DMS114 treated with DMSO at 0.1 percent for 48 hours (cell line): ENCODE data around the gene PADI1.
"Not testable (repeated sequence)": the region's sequence is repeated elsewhere in the genome, so short reads cannot be mapped to it uniquely, and the experiment has no call there.

Experiments
- DNase-seq: peaks from one replicate; lab custom pipeline; 2025; ENCODE audit not compliant: unreplicated experiment; lab: John Stamatoyannopoulos, UW

Gene PADI1

DNA sequence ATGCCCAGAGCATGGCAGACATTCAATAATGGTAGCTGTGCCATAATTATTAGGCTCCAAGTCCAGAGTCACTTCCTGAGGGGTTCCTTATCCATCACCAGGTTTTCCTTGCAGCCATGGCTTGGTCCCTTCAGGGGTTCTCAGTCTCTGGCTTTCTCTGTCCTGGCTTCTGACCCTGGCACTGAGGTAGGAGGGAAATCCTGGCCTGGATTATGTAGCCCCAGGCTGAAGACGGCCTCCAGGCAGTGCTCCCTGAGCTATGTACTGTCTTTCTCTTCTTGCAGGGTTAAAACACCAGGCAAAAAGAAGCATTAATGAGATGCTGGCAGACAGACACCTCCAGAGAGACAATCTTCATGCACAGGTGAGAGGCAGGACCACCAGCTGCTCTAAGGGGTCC is 34.5 kb downstream of the PADI1 start:
- peak; percentile 7 for DNase-seq

DNA sequence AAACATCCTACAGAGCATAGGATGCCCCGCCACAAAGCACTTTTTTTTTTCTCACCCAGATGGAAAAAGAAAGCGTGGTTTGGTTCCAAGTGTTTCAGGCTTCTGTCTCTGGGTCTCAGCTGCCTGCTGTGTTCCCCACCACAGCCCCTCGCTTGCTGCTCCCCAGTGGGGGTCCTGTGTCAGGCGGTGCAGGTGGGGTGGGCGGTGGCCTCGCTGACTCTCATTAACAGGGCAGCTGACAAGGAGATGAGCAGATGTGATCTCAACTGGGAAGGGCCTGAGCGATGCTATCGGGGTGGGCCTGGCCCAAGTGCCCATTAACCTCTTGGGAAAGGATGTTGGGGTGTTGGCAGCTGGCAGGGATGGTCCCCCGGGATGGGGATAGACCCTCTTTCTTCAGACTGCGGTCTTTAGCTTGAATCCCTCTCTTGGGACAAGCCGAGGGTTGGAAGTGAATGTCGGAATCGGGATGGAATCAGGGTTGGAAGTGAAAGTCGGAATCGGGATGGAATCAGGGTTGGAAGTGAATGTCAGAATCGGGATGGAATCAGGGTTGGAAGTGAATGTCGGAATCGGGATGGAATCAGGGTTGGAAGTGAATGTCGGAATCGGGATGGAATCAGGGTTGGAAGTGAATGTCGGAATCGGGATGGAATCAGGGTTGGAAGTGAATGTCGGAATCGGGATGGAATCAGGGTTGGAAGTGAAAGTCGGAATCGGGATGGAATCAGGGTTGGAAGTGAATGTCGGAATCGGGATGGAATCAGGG is 36.3 kb downstream of the PADI1 start:
- not testable (repeated sequence) for DNase-seq

DNA sequence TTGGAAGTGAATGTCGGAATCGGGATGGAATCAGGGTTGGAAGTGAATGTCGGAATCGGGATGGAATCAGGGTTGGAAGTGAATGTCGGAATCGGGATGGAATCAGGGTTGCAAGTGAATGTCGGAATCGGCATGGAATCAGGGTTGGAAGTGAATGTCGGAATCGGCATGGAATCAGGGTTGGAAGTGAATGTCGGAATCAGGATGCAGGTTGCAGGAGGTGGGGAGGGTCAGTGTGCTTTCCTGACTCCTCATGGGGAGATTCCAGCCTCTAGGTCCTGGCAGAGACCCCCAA is 36.8 kb downstream of the PADI1 start:
- DNase-seq: not testable (repeated sequence)

DNA sequence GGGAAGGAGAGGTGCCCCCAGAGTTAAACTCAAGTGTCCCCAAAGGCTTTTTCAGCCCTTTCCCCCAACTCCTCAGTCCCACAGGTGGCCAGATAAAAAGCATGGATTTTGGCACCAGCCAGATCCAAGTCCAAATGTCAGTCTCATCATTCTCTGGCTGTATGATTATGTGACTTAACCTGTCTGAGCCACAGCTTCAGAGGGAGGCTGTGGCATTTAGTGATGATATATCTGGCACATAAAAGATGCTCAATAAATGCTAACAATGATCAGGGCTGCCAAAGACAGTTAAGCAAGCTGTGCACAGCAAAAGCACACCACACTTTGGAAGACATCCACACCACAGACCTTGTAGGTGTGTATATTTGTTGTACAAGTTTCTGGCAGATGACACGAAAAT is 38.3 kb downstream of the PADI1 start:
- no peak for DNase-seq

DNA sequence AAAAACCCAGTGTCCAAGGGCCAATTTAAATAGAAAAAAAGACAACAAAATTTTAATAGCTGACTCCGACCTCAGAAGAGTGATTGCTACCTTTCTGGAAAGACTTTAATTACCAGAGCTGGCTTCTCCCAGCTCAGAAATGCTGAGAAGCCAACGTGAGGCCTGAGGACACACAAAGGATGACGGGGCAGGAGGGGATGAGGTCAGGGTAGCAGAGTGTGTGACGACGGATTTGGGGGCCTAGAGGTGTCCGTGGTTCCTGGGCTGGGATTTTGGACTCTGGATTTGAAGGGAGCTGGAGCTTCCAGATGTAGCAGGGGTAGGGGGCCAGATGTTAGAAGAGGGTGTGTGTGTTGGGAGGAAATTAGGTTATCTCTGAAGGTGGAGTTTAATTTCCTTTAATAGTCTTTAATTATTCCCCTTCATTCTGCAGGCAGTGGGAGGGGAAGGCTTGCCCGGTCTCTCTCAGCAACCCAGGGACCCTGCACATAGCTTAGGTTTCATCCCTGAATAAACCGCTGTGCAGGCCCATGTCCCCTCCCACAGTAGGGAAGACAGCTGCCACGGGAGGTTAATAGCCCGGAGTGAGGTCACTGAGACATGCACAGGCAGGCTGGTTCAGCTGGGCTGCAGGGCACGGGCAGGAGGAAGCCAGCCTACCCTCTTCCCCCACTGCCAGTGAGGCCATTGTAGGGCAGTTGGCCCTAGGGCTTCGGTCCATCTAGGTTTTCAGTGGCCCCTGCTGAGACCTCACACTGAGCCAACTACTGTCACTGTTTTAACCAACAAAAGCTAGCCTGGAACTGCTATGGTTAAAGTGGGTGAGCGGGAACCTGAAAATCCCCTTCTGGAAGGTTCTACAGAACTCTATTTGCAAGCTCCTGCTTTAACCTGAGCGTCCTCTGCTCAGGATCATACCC is 40.2 kb downstream of the PADI1 start:
- no peak for DNase-seq

DNA sequence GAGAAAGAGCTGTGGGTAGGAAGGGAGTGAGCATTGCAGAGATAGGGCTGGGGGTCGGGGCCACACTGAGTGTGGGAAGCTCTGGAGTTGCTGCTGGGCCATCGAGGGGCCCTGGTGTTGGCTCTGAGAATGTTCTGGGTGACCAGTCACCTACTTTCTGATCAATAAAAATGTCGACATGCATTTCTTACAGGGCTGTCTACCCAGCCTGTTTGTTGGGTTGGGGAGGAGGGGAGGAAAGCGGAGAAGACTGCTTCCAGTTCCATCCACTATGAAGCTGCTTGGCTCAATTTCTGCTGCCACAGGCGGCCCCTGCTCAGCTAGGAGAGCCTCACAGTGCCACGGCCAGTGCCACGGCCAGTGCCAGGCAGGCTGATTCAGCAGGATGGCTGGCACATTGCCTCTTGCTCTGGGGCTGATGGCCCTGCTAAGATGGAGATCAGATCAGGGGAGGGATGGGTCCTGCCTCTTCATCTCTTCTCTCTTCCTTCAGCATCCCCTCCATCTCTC is 40.9 kb downstream of the PADI1 start:
- no peak for DNase-seq

DNA sequence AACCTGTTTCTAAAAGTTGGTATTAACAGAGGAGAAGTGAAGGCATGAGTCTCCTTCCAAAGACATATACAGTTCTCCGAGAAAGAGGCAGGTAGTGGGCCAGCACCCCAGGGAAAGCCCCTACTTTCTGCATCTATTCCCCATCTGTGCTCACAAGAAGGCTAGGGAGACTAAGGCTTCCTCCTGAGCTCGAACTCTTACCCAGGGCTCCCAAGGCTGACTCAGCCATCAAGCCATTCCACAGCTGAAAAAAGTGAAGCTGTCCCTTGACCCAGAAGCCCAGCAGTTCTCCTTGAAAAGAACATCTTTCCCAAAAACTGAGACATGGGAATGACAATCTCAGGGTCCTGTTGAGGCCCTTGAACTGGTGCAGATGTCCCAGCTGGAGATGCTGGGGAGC is 42.0 kb downstream of the PADI1 start:
- no peak for DNase-seq

DNA sequence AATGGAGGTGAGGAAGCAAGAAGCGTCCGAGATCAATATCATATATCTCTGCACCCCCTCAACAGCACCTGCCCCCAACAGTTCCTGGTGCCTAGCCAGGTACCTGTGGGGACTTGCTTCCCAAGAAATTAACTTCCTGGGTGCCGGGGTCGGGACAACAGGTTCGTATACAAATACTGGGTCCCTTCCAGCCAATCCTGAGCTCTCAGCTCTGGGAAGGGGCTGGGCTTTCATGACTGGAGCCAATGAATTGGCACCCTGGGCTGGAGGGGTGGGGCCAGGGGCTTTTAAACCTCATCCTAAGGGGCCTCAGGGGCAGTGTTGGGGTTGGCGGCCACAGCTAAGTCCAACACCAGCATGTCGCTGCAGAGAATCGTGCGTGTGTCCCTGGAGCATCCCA is 43.9 kb downstream of the PADI1 start, which contains the start of gene PADI3:
Gene PADI3, plus strand, starts transcription at position 318 of the 400 bp plus-strand sequence. Its CDS starts 40 bp downstream, at position 358.
- DNase-seq: no peak

DNA sequence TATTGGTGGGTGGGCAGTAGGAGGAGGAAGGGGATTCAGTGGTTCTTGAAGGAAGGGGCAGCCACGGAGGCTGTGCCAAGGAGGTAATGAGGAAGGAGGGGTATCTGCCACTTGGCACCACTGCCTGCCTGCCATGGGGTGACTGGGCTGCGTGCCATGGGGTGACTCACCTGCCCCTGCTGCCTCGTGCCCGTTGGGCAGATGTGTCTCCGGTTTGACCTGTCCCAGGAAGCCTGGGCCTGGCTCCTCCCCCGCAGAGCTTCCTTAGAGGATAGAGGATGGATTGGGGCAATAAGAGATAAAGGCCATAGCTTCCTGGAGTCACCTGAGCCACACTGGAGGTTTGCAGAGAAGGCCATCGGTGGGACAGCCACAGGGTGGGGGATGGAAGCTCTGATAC is 45.7 kb downstream of the PADI1 start:
- DNase-seq: no peak

DNA sequence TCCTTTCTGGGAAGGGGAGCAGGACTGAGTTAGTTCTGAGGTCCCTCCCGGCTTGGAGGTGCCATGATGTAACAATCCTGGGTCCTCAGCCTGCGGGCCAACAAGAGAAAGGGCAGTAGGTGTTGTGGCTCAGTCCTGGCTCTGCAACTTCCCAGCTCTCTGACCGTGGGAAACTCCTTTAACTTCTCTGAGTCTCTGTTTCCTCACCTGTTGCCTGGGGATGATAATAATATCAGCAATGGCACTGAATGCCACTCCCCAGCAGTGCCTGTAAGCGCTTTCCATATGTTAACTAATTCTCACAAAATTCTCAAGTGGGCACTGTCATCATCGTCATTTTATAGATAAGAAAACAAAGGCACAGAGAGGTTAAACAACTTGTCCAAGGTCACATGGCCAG is 46.3 kb downstream of the PADI1 start:
- no peak for DNase-seq

DNA sequence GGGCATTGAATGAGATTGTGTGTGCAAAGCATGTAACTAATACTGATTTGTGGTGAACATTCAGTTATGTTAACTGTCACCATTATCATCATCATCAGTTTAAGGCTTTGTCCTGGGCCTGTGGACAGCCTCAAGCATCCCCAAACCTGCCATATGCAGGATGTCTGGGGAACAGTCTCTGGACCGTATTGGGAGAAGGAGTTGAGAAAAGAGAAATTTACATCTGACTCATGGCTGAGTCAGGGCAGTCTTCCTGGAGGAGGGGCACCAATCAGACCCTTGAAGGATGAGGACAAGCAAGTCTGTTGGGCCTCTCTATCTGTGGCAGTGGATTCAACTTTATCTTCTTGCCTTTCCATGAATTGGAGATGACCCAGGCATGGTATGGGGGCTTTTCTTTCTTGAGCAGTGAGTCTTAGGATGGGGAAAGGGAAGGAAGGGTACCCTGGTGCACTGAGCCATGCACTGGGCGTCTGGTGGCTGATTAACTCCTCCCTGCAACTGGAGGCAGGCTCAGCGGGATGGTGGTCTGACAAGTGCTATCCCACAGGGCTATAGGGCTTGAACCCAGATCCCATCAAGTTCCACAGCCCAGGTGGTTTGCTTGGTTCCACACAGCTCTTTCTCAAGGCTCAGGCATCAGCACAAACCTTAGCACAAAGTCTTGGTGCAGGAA is 46.9 kb downstream of the PADI1 start:
- no peak for DNase-seq

DNA sequence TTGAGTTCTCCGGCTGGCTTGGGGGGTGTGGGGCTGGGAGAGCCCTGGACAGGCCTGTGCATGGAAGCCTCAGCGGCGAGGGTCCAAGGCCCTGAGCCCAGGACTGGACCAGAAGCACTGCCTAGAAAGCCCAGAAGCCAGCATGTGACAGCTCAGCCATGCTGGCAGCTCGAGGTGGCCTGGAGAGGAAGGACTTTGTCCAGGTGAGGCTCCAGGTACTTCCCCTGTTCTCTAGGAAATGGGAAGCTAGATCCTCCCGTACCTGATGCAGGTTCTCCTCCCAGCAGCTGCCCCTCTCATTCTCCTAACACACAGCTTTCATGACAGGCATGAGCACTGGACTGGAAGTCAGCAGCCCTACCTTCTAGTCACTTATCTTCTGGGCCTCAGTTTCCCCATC is 50.4 kb downstream of the PADI1 start:
- DNase-seq: no peak

DNA sequence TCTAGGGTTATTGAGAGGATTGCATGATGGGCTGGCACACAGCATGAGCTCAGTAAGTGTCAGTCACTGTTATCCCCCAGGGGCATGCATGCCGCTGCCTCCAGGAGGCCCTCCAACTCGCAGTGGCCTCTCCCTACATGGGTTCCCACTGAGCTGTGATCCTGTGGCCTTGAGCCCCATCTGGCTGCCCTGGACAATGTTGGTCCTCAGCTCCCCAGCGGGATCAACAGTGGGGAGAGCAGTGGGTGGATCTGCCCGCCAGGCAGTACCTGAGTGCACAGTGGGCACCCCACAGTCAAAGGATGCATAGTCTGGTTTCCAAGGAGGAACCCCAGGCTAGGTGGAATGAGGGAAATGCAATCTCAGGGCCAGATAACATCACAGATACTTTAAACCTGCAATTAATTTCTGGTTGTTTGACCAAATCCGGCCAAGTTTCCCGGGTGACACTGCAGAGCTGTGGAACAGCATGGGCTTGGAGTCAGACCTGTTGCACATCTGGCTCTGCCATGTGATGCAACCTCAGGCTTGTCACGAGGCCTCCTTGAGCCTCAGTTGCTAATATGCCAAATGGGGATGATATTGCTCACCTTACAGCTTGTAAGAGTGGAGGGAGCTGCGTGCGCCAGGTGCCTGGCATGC is 53.3 kb downstream of the PADI1 start:
- no peak for DNase-seq

DNA sequence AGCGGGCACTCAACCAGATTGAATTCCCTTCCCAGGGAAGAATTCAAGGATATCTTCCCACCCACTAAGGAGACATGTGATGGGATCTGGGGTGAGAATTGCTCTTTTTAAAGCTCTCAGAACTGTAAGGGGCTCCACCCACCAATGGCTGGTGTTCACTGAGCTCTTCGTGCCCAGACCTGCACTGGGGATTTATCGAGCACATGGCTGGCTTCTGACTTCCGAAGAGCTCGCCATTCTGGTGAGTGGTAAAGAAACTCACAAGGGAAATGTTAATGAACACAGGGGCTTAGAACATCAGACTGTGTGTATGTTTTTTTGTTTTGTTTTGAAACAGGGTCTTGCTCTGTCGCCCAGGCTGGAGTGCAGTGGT is 53.8 kb downstream of the PADI1 start:
- DNase-seq: no peak

DNA sequence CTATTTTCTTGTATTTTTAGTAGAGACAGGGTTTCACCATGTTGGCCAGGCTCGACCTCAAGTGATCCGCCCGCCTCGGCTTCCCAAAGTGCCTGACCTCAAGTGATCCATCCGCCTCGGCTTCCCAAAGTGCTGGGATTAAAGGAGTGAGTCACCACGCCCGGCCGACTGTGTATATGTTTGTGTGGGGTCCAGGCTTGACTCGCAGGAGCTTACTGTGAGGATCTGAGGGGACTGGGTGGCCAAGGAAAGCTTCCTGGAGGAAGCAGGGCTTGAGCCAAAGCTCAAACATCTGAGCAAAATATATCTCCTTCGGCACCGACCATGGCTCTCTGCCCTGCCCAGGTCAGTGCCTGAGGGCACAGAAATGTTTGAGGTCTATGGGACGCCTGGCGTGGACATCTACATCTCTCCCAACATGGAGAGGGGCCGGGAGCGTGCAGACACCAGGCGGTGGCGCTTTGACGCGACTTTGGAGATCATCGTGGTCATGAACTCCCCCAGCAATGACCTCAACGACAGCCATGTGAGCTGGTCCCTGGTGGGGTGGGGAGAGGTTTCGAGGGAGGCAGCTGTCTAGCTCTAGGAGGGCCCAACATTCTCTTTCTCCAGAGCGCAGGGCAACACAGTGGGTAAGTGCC is 54.4 kb downstream of the PADI1 start:
- DNase-seq: no peak

DNA sequence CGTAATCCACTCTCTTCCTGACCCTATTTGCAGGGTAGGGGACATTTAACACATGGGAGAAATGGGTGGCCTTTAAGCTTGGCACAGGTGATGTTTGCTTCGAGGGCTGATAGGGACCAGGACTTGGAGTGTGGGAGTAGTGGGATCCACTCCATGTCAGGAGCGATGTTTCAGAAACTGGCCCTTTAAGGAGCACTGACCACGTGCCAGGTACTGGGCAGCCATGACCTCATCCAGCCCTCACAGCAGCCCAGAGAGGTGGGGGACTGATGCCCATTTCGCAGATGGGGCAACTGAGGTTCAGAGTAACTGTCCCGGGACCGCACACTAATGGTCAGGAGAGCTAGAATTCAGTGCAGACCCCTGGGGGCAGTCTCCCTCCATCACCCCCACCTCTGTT is 55.3 kb downstream of the PADI1 start:
- no peak for DNase-seq

DNA sequence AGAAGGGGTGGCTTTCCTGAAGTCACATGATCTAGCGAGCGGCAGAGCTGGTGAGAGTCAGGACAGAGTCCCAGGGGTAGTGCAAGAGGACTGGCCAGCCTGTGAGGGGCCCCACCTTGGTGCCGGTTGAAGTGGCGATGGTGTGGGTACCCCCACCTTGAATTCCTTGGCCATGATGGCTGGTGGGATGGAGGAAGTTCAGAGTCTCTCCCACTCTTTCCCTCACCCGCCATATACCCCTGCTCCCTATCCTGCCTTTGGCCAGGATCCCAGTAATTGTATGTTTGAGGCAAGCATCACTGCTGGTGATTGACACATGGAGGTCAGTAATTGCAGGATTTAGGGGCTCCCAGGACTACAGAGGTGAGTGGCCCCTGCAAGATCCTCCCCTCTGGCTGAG is 55.8 kb downstream of the PADI1 start:
- DNase-seq: no peak

DNA sequence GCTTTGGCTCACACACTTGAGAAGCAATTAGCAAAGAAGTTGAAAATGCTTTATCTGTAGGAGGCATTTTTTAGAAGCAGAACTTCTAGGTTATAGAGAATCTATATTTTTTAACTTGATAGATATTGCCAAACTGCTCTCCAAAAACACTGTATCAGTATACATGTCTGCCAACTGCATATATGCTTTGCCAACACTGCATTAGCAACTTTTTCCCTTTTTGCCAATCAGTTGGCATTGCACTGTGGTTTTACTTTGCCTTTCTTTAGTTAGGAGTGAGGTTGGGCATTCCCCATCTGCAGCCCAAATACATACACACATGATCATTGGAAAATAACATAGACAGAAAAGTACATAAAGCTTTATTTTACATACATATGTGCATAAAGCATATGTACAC is 59.0 kb downstream of the PADI1 start:
- no peak for DNase-seq

DNA sequence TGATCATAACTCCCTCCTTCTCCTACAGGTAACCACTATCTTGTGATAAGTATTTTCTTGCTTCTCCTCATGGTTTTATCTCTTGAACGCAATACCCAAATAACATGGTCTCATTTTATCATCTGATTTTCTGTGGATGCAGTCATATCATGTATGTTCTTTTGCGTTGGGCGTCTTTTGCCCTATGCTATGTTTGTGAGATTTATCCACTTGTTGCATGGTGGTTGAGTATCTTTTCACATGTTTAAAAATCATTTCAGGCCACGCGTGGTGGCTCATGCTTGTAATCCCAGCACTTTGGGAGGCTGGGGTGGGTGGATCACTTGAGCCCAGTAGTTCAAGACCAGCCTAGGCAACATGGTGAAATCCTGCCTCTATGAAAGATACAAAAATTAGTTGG is 59.5 kb downstream of the PADI1 start:
- DNase-seq: no peak

DNA sequence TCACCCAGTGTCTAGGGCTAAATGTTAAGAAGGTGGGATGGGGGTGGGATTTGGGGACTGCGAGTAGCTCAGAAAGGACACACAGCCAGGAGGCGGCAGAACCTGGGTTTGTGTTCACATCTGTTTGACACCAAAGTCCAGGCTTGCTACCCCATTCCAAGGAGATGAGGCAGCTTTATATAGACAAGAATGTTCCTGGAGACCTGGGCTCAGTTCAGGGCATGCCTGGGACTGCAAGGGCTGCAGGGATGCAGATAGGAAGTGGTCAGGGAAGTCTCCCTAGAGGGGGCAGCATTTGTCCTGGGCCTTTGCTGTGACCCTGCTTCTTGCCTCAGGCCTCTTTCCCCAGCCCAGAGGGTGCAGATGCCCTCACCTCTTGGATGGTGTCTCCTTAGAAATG is 60.2 kb downstream of the PADI1 start:
- no peak for DNase-seq

DNA sequence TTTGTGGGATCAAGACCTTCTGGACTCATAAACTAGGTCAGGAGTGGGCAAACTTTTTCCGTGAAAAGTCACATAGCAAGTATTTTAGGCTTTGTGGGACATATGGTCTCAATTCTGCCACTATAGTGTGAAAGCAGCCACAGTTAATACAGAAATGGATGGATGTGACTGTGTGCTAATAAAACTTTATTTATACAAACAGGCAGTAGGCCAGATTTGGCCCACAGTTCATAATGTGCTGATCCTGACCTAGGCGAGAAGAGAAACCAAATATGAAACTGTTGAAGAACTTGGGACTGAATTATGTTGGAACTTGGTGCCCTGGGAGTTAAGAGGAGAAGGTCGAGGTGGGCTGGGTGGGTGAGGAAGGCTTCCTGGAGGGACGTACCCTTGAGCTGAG is 61.0 kb downstream of the PADI1 start:
- DNase-seq: no peak
